ENCODE results near the gene ACAN. TPM values are rescaled to one million over a fixed set of nuclear protein-coding genes. Genes with fewer than 3 reads are reported as not detected.

ACAN gene
- total RNA-seq, 4 donors from 2014 or later: 0.38 TPM; not detected in 3

- H3K27ac ChIP-seq: no peak overlapping the region
- H3K36me3 ChIP-seq: no peaks in the 10 kb centered on the region
- H3K9me3 ChIP-seq: no peaks in the 10 kb centered on the region
- H3K4me3 ChIP-seq: no peak overlapping the region
- H3K27me3 ChIP-seq: no peaks in the 10 kb centered on the region
- TF ChIP-seq CTCF (IDR thresholded peaks at IDR 0.05): no peak
- no peak for TF ChIP-seq POLR2A (IDR thresholded peaks at IDR 0.05)
- no peak for DNase-seq
- no peaks in the 10 kb centered on the region for H3K4me1 ChIP-seq
Observed at GRCh38 chr15:88909956-88910831, 107.0 kb downstream of the ACAN start.

- Histone ChIP-seq H3K4me1 (no peaks in the 10 kb centered on the region), H3K27ac (peak overlapping the region in 1 of 4 donors; percentile 79), H3K27me3 (no peaks in the 10 kb centered on the region), H3K36me3 (no peaks in the 10 kb centered on the region), H3K4me3 (peak overlapping the region in 3 of 4 donors; percentile 65 to 74 (median 69)), H3K9me3 (no peaks in the 10 kb centered on the region)
- TF ChIP-seq CTCF (IDR thresholded peaks at IDR 0.05) (no peak), POLR2A (IDR thresholded peaks at IDR 0.05) (no peak)
- no peak for DNase-seq
Observed at GRCh38 chr15:88911766-88912118, 108.5 kb downstream of the ACAN start.

- H3K27me3 ChIP-seq: no peaks in the 10 kb centered on the region
- TF ChIP-seq POLR2A (IDR thresholded peaks at IDR 0.05) (no peak), CTCF (IDR thresholded peaks at IDR 0.05) (no peak)
- no peak for DNase-seq
- H3K9me3 ChIP-seq: no peaks in the 10 kb centered on the region
- H3K36me3 ChIP-seq: no peaks in the 10 kb centered on the region
- H3K4me1 ChIP-seq: no peaks in the 10 kb centered on the region
- peak overlapping the region; percentile 57 to 79 (median 75) for H3K27ac ChIP-seq
- peak overlapping the region; percentile 65 to 74 (median 70) for H3K4me3 ChIP-seq
Observed at GRCh38 chr15:88912500-88912921, 109.3 kb downstream of the ACAN start.

GRCh38 chr15:88913017-88913849 is 110.0 kb downstream of the ACAN start, which contains the start of gene MFGE8:
MFGE8 (minus strand) TSS chr15:88913379; CDS start chr15:88913319, 60 bp downstream.
- peak; percentile 58 to 79 (median 71) for DNase-seq
- Histone ChIP-seq H3K4me1 (no peaks in the 10 kb centered on the region), H3K27me3 (no peaks in the 10 kb centered on the region), H3K4me3 (peak within 1 kb of the TSS; percentile 65 to 74 (median 70)), H3K27ac (peak within 1 kb of the TSS; percentile 57 to 79 (median 75)), H3K36me3 (no peaks in the 10 kb centered on the region), H3K9me3 (no peaks in the 10 kb centered on the region)
- TF ChIP-seq CTCF (IDR thresholded peaks at IDR 0.05): no peak
- peak; percentile 22 to 29 for TF ChIP-seq POLR2A (IDR thresholded peaks at IDR 0.05)

- no peak for DNase-seq
- TF ChIP-seq POLR2A (IDR thresholded peaks at IDR 0.05): no peak
- no peak for TF ChIP-seq CTCF (IDR thresholded peaks at IDR 0.05)
- H3K27me3 ChIP-seq: no peaks in the 10 kb centered on the region
- H3K36me3 ChIP-seq: no peaks in the 10 kb centered on the region
- H3K27ac ChIP-seq: no peak overlapping the region
- H3K4me1 ChIP-seq: no peaks in the 10 kb centered on the region
- H3K4me3 ChIP-seq: peak overlapping the region in 1 of 4 donors; percentile 69
- H3K9me3 ChIP-seq: no peaks in the 10 kb centered on the region
Observed at GRCh38 chr15:88913850-88914169, 110.6 kb downstream of the ACAN start.
